ENCODE results near the gene TOX3. TPM values are rescaled to one million over a fixed set of nuclear protein-coding genes. Genes with fewer than 3 reads are reported as not detected.

TOX3 gene
- total RNA-seq, 1 donor from 2014 or later, result 84.8 TPM

DNA sequence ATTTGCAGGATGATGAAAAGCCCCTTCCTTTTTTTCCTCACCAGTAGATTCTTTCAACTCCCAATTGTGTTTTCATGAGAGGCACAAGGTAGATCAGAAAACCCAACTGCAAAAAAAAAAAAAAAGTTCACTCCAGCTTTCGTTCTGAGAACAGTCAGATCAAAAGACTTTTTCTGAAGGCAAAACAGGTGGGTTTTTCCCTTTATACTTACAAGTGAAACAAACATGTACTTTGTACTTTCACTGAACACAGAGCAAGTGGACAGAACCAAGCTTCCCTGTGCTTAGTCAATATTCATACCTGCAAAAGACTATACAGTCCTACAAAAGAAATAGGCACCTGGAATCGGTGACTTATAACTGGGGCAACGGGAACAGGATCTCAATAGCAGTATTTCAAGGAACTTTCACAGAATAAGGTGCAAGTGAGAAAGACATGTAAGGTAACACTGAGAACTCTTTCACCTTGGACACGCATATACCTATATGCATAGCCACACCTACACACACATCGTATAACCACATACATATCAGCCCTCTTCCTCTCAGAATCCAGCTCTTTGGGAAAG, 54.1 kb downstream of the TOX3 start:
- peaks cover 3% of the 10 kb centered on the region for H3K9me3 Mint-ChIP-seq (ENCODE audit: low read depth)
- H3K4me1 Mint-ChIP-seq (ENCODE audit: low read depth), result peaks cover 58% of the 10 kb centered on the region
- no peak for DNase-seq (ENCODE audit: low spot score, unreplicated experiment)
- H3K36me3 Mint-ChIP-seq (ENCODE audit: insufficient read depth), result peaks cover 9% of the 10 kb centered on the region
- H3K27ac Mint-ChIP-seq, result peak overlapping the region; percentile 87
- no peaks in the 10 kb centered on the region for H3K27me3 Mint-ChIP-seq
- TF ChIP-seq, protein P1, sequence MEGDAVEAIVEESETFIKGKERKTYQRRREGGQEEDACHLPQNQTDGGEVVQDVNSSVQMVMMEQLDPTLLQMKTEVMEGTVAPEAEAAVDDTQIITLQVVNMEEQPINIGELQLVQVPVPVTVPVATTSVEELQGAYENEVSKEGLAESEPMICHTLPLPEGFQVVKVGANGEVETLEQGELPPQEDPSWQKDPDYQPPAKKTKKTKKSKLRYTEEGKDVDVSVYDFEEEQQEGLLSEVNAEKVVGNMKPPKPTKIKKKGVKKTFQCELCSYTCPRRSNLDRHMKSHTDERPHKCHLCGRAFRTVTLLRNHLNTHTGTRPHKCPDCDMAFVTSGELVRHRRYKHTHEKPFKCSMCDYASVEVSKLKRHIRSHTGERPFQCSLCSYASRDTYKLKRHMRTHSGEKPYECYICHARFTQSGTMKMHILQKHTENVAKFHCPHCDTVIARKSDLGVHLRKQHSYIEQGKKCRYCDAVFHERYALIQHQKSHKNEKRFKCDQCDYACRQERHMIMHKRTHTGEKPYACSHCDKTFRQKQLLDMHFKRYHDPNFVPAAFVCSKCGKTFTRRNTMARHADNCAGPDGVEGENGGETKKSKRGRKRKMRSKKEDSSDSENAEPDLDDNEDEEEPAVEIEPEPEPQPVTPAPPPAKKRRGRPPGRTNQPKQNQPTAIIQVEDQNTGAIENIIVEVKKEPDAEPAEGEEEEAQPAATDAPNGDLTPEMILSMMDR (IDR thresholded peaks at IDR 0.05; ENCODE audit: unreplicated experiment), result no peak
- peak overlapping the region; percentile 2 for H3K4me3 Mint-ChIP-seq (ENCODE audit: low read depth)

DNA sequence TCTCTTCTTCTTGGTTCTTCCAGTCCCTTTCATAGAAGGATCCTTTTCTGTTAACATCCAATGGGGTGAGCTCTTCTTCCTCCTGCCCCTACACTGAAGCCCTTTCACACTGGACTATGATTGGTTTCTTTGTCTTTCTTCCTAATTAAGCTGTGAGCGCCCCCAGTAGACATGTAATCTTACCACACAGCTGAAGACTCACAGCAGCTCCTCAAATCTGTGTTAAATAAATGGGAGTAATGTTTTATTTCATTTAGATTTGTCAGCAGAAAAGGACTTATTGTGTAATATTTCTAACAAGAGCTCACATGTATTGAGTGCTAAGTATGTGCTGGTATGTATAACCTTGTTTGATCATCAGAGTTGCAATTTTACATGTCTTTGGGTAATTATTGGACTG, 55.7 kb downstream of the TOX3 start:
- no peak for DNase-seq (ENCODE audit: low spot score, unreplicated experiment)
- peaks cover 6% of the 10 kb centered on the region for H3K9me3 Mint-ChIP-seq (ENCODE audit: low read depth)
- H3K4me3 Mint-ChIP-seq (ENCODE audit: low read depth), result no peak overlapping the region
- H3K4me1 Mint-ChIP-seq (ENCODE audit: low read depth), result peaks cover 47% of the 10 kb centered on the region
- H3K27me3 Mint-ChIP-seq, result no peaks in the 10 kb centered on the region
- TF ChIP-seq, protein P1 (IDR thresholded peaks at IDR 0.05; ENCODE audit: unreplicated experiment), result no peak
- peaks cover 11% of the 10 kb centered on the region for H3K36me3 Mint-ChIP-seq (ENCODE audit: insufficient read depth)
- peak overlapping the region; percentile 54 for H3K27ac Mint-ChIP-seq

DNA sequence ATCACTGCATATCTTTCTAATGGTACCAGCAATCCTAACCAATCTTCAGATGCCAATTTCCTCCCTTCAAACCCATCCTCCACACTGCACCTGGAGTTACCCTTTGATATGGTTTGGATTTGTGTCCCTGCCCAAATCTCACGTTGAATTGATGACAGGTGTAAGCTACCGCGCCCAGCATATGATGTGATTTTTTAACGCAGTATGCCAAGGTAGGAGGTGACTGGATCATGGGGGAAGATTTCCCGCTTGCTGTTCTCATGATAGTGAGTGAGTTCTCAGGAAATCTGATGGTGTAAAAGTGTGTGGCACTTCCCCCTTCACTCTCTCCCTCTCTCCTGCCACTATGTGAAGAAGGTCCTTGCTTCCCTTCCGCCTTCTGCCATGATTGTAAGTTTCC, 57.0 kb downstream of the TOX3 start:
- no peaks in the 10 kb centered on the region for H3K27me3 Mint-ChIP-seq
- H3K4me1 Mint-ChIP-seq (ENCODE audit: low read depth), result peaks cover 36% of the 10 kb centered on the region

DNA sequence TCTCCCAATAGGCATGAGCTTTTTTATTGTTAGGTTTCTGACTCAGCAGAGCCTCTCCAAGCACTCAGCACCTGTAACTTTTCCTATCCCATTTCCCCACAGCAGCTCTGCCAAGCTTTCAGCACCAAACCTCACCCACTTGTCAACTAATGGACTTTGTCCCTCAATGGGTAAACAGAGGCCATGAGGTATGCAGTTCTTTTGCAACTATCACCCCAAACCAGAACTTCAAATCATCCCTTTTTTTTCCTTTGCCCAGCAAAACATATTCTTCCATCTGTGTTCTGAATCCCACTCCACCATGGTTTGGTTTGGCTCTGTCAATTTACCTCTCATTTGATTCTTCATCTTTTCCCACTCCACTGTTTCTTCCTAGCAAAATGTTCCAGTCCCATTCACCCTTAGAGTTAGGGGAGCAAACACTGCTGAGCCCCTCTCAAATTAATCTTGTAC, 58.1 kb downstream of the TOX3 start:
- Mint-ChIP-seq H3K4me1 (ENCODE audit: low read depth) (peaks cover 25% of the 10 kb centered on the region), H3K4me3 (ENCODE audit: low read depth) (no peak overlapping the region), H3K27ac (no peak overlapping the region), H3K9me3 (ENCODE audit: low read depth) (peaks cover 7% of the 10 kb centered on the region), H3K27me3 (no peaks in the 10 kb centered on the region), H3K36me3 (ENCODE audit: insufficient read depth) (peaks cover 17% of the 10 kb centered on the region)
- DNase-seq (ENCODE audit: low spot score, unreplicated experiment), result no peak
- TF ChIP-seq, protein P1 (IDR thresholded peaks at IDR 0.05; ENCODE audit: unreplicated experiment), result no peak

More for the DNA sequence above, 57.0 kb downstream of the TOX3 start:
- peaks cover 17% of the 10 kb centered on the region for H3K36me3 Mint-ChIP-seq (ENCODE audit: insufficient read depth)
- peaks cover 7% of the 10 kb centered on the region for H3K9me3 Mint-ChIP-seq (ENCODE audit: low read depth)
- H3K4me3 Mint-ChIP-seq (ENCODE audit: low read depth), result no peak overlapping the region
- TF ChIP-seq, protein P1 (IDR thresholded peaks at IDR 0.05; ENCODE audit: unreplicated experiment), result no peak
- H3K27ac Mint-ChIP-seq, result no peak overlapping the region
- DNase-seq (ENCODE audit: low spot score, unreplicated experiment), result no peak

DNA sequence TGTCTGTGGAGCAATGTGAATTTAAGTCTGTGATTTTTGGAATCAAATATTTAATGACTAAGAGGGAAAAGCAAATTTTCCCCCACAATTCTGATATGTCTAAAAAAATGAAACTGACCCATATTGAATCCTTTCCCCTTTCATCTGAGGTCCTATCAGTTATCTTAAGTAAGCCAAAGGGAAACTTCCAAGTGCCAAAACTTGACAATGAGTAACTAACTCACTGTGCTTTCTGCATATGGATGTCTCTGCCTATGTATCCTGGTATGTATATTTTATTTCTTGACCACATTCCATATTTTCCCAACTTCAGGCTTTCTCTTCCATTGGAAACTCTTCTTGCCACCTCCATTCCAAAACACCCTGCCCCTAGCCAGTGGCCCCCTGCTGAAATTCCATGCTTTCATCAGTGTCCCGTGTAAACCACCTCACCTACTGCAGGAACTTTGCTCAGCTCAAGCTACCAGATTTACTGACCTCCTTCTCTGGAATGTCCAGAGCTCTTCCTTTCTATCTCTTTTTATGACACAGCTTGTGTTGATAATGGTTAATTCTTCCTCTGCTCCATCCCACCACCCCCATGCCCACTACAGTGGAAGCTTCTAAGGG, 59.0 kb downstream of the TOX3 start:
- Mint-ChIP-seq H3K36me3 (ENCODE audit: insufficient read depth) (peaks cover 17% of the 10 kb centered on the region), H3K27ac (no peak overlapping the region), H3K4me1 (ENCODE audit: low read depth) (peaks cover 20% of the 10 kb centered on the region), H3K4me3 (ENCODE audit: low read depth) (no peak overlapping the region), H3K9me3 (ENCODE audit: low read depth) (peaks cover 7% of the 10 kb centered on the region), H3K27me3 (no peaks in the 10 kb centered on the region)
- TF ChIP-seq, protein P1 (IDR thresholded peaks at IDR 0.05; ENCODE audit: unreplicated experiment), result no peak
- no peak for DNase-seq (ENCODE audit: low spot score, unreplicated experiment)
